Glutamatergic neuron (in vitro differentiated cells): ENCODE measurements around the gene PSMB2. TPM values are rescaled to one million over a fixed set of nuclear protein-coding genes. Genes with fewer than 3 reads are reported as not detected.

ENCODE experiments used
- DNase-seq: peaks from one replicate; pipeline ENCODE4 v3.0.0; 2022
- H3K27ac Mint-ChIP-seq: one replicate; pipeline ENCODE4 v1.8.0; 2020; ENCODE audit warnings: mild to moderate bottlenecking, mixed read lengths, inconsistent platforms; ENCODE audit not compliant: unreplicated experiment
- H3K27me3 Mint-ChIP-seq: one replicate; pipeline ENCODE4 v1.8.0; 2020; ENCODE audit warnings: mild to moderate bottlenecking, moderate library complexity, mixed read lengths, inconsistent platforms; ENCODE audit not compliant: unreplicated experiment
- H3K36me3 Mint-ChIP-seq: one replicate; pipeline ENCODE4 v1.8.0; 2020; ENCODE audit warnings: mild to moderate bottlenecking, mixed read lengths, inconsistent platforms; ENCODE audit not compliant: unreplicated experiment
- H3K4me1 Mint-ChIP-seq: one replicate; pipeline ENCODE4 v1.8.0; 2020; ENCODE audit warnings: mild to moderate bottlenecking, low read depth, mixed read lengths, inconsistent platforms; ENCODE audit not compliant: unreplicated experiment
- H3K4me3 Mint-ChIP-seq: one replicate; pipeline ENCODE4 v1.8.0; 2020; ENCODE audit warnings: mild to moderate bottlenecking, mixed read lengths, inconsistent platforms; ENCODE audit not compliant: unreplicated experiment
- H3K9me3 Mint-ChIP-seq: one replicate; pipeline ENCODE4 v1.8.0; 2020; ENCODE audit warnings: mild to moderate bottlenecking, moderate library complexity, mixed read lengths, inconsistent platforms; ENCODE audit not compliant: unreplicated experiment
- total RNA-seq: library from RNA; stranded (reverse); fragmentation: NEBNext Ultra II Directional; extraction: Animal tissue kit (Norgen Biotek cat#: 25700); gene quantifications from one replicate; pipeline ENCODE4 v1.2.1, GENCODE V29; 2021; ENCODE audit not compliant: unreplicated experiment
- TF ChIP-seq, protein P1 (sequence below): fragments of 200-600 bp; sonication (generic); IDR thresholded peaks from one replicate; pipeline ENCODE4 v1.5.0; 2021; ENCODE audit not compliant: partially characterized antibody, unreplicated experiment

PSMB2 gene
- total RNA-seq, 1 donor from 2014 or later: 85.8 TPM

GRCh38 chr1:35574125-35574654, 67.1 kb downstream of the PSMB2 start:
- Mint-ChIP-seq H3K9me3 (peaks cover 9% of the 10 kb centered on the region), H3K36me3 (peaks cover 5% of the 10 kb centered on the region), H3K4me3 (no peak overlapping the region), H3K27me3 (peaks cover 34% of the 10 kb centered on the region), H3K27ac (no peak overlapping the region), H3K4me1 (peaks cover 4% of the 10 kb centered on the region)
- no peak for DNase-seq
- TF ChIP-seq, protein P1, sequence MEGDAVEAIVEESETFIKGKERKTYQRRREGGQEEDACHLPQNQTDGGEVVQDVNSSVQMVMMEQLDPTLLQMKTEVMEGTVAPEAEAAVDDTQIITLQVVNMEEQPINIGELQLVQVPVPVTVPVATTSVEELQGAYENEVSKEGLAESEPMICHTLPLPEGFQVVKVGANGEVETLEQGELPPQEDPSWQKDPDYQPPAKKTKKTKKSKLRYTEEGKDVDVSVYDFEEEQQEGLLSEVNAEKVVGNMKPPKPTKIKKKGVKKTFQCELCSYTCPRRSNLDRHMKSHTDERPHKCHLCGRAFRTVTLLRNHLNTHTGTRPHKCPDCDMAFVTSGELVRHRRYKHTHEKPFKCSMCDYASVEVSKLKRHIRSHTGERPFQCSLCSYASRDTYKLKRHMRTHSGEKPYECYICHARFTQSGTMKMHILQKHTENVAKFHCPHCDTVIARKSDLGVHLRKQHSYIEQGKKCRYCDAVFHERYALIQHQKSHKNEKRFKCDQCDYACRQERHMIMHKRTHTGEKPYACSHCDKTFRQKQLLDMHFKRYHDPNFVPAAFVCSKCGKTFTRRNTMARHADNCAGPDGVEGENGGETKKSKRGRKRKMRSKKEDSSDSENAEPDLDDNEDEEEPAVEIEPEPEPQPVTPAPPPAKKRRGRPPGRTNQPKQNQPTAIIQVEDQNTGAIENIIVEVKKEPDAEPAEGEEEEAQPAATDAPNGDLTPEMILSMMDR: no peak

DNA sequence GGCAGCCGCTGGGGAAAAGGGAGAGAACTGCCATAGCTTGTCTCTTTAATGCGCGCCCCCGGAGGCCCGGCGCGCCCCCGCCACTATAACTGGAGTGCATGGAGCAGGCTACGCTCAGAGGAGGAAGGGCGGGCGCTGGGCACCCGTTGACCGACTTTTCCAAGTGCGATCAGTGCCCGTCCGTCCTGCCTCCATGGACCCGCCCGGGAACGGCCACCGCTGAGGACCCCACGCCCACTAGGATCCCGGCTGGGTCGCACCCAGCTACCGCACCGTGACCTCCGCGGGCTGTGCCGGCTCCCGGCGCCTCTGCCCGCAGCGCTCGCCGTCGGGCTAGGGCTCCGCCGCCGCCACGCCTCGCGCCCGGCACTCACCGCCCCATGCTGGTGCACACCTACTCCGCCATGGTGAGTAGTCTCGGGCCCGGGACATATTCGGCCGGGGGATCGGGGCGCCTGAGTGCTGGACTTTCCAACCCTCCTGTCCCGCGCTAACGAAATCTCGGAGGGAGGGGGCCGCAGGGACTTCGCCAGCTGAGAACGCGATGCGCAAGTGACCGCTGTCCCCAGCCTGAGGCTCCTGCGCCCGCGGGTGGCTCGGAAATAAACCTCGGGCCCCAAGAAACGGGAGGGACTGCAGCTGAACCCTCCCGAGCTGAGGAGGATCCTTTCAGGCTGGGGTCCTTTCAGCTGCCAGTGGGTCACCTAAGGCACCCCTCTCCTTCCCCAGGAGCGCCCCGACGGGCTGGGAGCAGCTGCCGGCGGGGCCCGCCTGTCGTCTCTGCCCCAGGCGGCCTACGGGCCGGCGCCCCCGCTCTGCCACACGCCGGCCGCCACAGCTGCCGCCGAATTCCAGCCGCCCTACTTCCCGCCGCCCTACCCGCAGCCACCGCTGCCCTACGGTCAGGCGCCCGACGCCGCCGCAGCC, 67.9 kb downstream of the PSMB2 start, which contains the start of gene TFAP2E:
Gene TFAP2E, plus strand, starts transcription at position 117 of the 927 bp plus-strand sequence. Its CDS starts 264 bp downstream, at position 381.
- Mint-ChIP-seq H3K9me3 (peaks cover 9% of the 10 kb centered on the region), H3K4me1 (peaks cover 3% of the 10 kb centered on the region), H3K27ac (no peak within 1 kb of the TSS), H3K36me3 (peaks cover 5% of the 10 kb centered on the region), H3K4me3 (peak within 1 kb of the TSS; percentile 52), H3K27me3 (peaks cover 33% of the 10 kb centered on the region)
- TF ChIP-seq, protein P1: no peak
- peak; percentile 51 for DNase-seq

DNA sequence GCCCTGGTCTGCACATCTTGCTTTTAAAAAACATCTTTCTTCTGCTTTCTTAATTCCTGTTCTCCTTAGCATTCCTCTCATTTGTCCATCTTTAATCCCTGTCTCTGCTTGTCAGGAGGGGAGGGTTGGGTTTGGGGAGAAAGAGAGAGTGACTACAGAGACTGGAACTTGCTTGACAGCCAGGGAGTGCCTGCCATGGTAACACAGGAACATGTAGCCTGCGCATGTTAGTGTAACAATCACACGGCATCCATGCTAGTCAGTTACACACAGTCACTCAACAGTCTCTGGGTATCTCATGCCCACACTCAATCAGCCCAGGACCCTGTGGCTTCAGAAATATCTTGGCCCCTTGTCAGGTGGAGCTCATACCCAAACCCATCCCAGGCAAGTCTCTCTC, 69.0 kb downstream of the PSMB2 start:
- TF ChIP-seq, protein P1: no peak
- peaks cover 25% of the 10 kb centered on the region for H3K27me3 Mint-ChIP-seq
- peaks cover 6% of the 10 kb centered on the region for H3K9me3 Mint-ChIP-seq
- H3K4me1 Mint-ChIP-seq: no peaks in the 10 kb centered on the region
- no peak overlapping the region for H3K27ac Mint-ChIP-seq
- no peak for DNase-seq
- H3K4me3 Mint-ChIP-seq: peak overlapping the region; percentile 3
- H3K36me3 Mint-ChIP-seq: peaks cover 5% of the 10 kb centered on the region

DNA sequence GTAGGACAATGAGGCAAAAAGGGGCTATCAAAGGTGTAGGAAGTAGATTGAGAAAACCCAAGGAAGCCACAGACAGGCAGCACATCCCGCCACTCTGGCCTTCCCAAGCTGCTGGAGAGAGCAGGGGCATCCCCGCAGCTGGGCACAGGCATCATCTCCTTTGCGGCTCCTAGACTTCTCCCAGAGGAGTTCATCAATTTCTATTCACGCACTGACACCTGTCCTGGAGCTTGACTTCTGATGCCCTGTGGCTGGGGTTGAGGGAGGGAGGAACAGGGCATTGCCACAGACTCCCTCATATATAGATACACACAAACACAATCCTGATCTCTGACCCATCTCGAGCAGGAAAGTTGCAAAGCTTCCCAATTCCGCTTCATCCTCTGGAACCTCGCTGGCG, 70.1 kb downstream of the PSMB2 start:
- H3K4me1 Mint-ChIP-seq: peaks cover 9% of the 10 kb centered on the region
- H3K36me3 Mint-ChIP-seq: peaks cover 5% of the 10 kb centered on the region
- no peak overlapping the region for H3K27ac Mint-ChIP-seq
- H3K27me3 Mint-ChIP-seq: peaks cover 29% of the 10 kb centered on the region
- peaks cover 10% of the 10 kb centered on the region for H3K9me3 Mint-ChIP-seq
- TF ChIP-seq, protein P1: no peak
- H3K4me3 Mint-ChIP-seq: no peak overlapping the region
- DNase-seq: no peak
